K562 (cell line): ENCODE results near the gene LIN9. TPM values are rescaled to one million over a fixed set of nuclear protein-coding genes. Genes with fewer than 3 reads are reported as not detected.

Experiments used
- ATF4 ChIP-seq: fragments of 450-650 bp; formaldehyde crosslinking; IDR thresholded peaks from 2 replicates; pipeline ENCODE4 v1.4.0; 2022; ENCODE audit warnings: mild to moderate bottlenecking, moderate library complexity
- BRCA1 ChIP-seq, 2 experiments: fragments of 450-650 bp in 1 of 2; sonication (generic) in 1 of 2; formaldehyde crosslinking in 1 of 2; IDR thresholded peaks; 2 replicates each; pipeline versions ENCODE4 v1.5.0 to v1.6.1; 2017 to 2020; ENCODE audit warnings: mild to moderate bottlenecking in 1 of 2, missing genetic modification reagents in 1 of 2
- CHD2 ChIP-seq: IDR thresholded peaks from 2 replicates; pipeline ENCODE4 v1.6.1; 2011; ENCODE audit warnings: low read depth, low read length
- ERF ChIP-seq: fragments of 450-650 bp; formaldehyde crosslinking; IDR thresholded peaks from 2 replicates; pipeline ENCODE4 v1.4.0; 2020; ENCODE audit warnings: mild to moderate bottlenecking, mixed read lengths
- MYBL2 ChIP-seq, 2 experiments: fragments of 450-650 bp in 1 of 2; sonication (generic) in 1 of 2; formaldehyde crosslinking in 1 of 2; IDR thresholded peaks; 2 replicates each; pipeline versions ENCODE4 v1.6.1 to v1.8.1; 2017 to 2022; ENCODE audit warnings: borderline replicate concordance in 1 of 2, inconsistent platforms in 1 of 2, low read depth in 1 of 2, mild to moderate bottlenecking in 1 of 2, missing genetic modification reagents in 1 of 2, moderate library complexity in 1 of 2
- MYC ChIP-seq, 2 experiments: fragments of 250-450 bp in 1 of 2; sonication (Bioruptor Pico) in 1 of 2; IDR thresholded peaks; 2 replicates each; pipeline versions ENCODE4 v1.5.1 to v1.6.1; 2012 to 2021; ENCODE audit warnings: low read depth in 2 of 2, borderline replicate concordance in 1 of 2, improper control_type of control experiment in 1 of 2, low read length in 1 of 2, mild to moderate bottlenecking in 1 of 2, moderate library complexity in 1 of 2
- NCOA4 ChIP-seq: fragments of 450-650 bp; IDR thresholded peaks from 2 replicates; pipeline ENCODE4 v1.6.1; 2018; ENCODE audit warnings: mild to moderate bottlenecking; ENCODE audit not compliant: partially characterized antibody
- PHB ChIP-seq: fragments of 250-450 bp; sonication (Bioruptor Pico); IDR thresholded peaks from 2 replicates; pipeline ENCODE4 v1.5.0; 2021
- PHB2 ChIP-seq: fragments of 450-650 bp; IDR thresholded peaks from 2 replicates; pipeline ENCODE4 v1.6.1; 2017; ENCODE audit warnings: low read depth
- POLR2B ChIP-seq: fragments of 450-650 bp; IDR thresholded peaks from 2 replicates; pipeline ENCODE4 v1.6.1; 2018; ENCODE audit warnings: low read depth; ENCODE audit not compliant: partially characterized antibody
- PURB ChIP-seq: sonication (generic); formaldehyde crosslinking; IDR thresholded peaks from 2 replicates; pipeline ENCODE4 v1.9.0; 2021; ENCODE audit warnings: low read depth, mild to moderate bottlenecking, missing genetic modification reagents
- RFX5 ChIP-seq: IDR thresholded peaks from 2 replicates; pipeline ENCODE4 v1.6.1; 2011; ENCODE audit warnings: low read depth, mild to moderate bottlenecking, improper control_type of control experiment, low read length
- SETDB1 ChIP-seq: IDR thresholded peaks from one replicate; pipeline ENCODE4 v1.6.1; 2012; ENCODE audit warnings: low read length, control low read depth, inconsistent platforms
- SFPQ ChIP-seq: fragments of 200-400 bp; formaldehyde crosslinking; IDR thresholded peaks from 2 replicates; pipeline ENCODE4 v1.6.1; 2017; ENCODE audit warnings: mild to moderate bottlenecking, low read depth, low read length, moderate library complexity
- SNIP1 ChIP-seq: fragments of 450-650 bp; IDR thresholded peaks from 2 replicates; pipeline ENCODE4 v1.7.1; 2017; ENCODE audit warnings: low read depth, mild to moderate bottlenecking
- TBL1XR1 ChIP-seq, 2 experiments: IDR thresholded peaks; 2 replicates each; pipeline ENCODE4 v1.6.1; 2012; ENCODE audit warnings: improper control_type of control experiment in 2 of 2, low read length in 2 of 2, mild to moderate bottlenecking in 1 of 2
- U2AF2 ChIP-seq: fragments of 200-400 bp; formaldehyde crosslinking; optimal IDR thresholded peaks from 2 replicates; pipeline ENCODE3; 2017; ENCODE audit warnings: low read depth, mild to moderate bottlenecking, low read length
- YY1 ChIP-seq, 3 experiments: IDR thresholded peaks; 2 replicates each; pipeline ENCODE4 v1.6.1; 2011; ENCODE audit warnings: low read length in 2 of 3, mild to moderate bottlenecking in 2 of 3, moderate library complexity in 2 of 3, borderline replicate concordance in 1 of 3, control low read depth in 1 of 3, low read depth in 1 of 3; ENCODE audit not compliant: insufficient read depth in 3 of 3, insufficient replicate concordance in 2 of 3, control insufficient read depth in 1 of 3, insufficient read length in 1 of 3; ENCODE audit errors: extremely low read depth in 1 of 3
- ZBED1 ChIP-seq: IDR thresholded peaks from 2 replicates; pipeline ENCODE4 v1.6.1; 2014
- ZBTB33 ChIP-seq: sonication (generic); formaldehyde crosslinking; IDR thresholded peaks from 2 replicates; pipeline ENCODE4 v1.8.1; 2023; ENCODE audit warnings: mild to moderate bottlenecking, missing genetic modification reagents
- ZC3H8 ChIP-seq: fragments of 450-650 bp; IDR thresholded peaks from 2 replicates; pipeline ENCODE4 v1.6.1; 2017
- ZNF263 ChIP-seq: sonication (generic); formaldehyde crosslinking; IDR thresholded peaks from 2 replicates; pipeline ENCODE4 v1.8.0; 2022; ENCODE audit warnings: mild to moderate bottlenecking, missing genetic modification reagents, borderline replicate concordance
- polyA plus RNA-seq, 8 experiments: library from polyadenylated mRNA; depleted of rRNA in 4 of 8; stranded (reverse) in 5 of 8; unstranded in 3 of 8; fragments of >200 nt; fragmentation: Nextera tagmentation in 2 of 8; fragmentation: Illumina TruSeq in 1 of 8; extraction: Ambion mirVana in 2 of 8; extraction: Trizol in 1 of 8; gene quantifications; 2 replicates each; pipeline versions ENCODE4 v1.2.1 to v1.2.3, GENCODE V29; 2011 to 2014; ENCODE audit warnings: inconsistent platforms in 1 of 8, missing spikeins in 1 of 8
- total RNA-seq, 7 experiments: library from RNA; depleted of rRNA in 6 of 7; stranded (reverse); fragments of >200 nt in 6 of 7; fragmentation: Illumina TruSeq in 2 of 7; extraction: Trizol in 2 of 7; gene quantifications; 2 replicates each; pipeline versions ENCODE4 v1.2.1 to v1.2.3, GENCODE V29; 2011 to 2021; ENCODE audit warnings: low replicate concordance in 1 of 7

Gene LIN9
- total and polyA plus RNA-seq, 9 of the 15 experiments (the other 6 are each of a cell fraction or from before 2014, with no cell fraction given): 18.8 to 33.0 (median 25.5) TPM

GRCh38 chr1:226186124-226187018 lies 122.6 kb downstream of the LIN9 start, which contains the start of gene ACBD3 (continued):
- TF ChIP-seq ERF (CRISPR knock-in tag) (peak; percentile 86), RFX5 (no peak), ZBED1 (no peak), ZC3H8 (no peak), YY1 (IDR thresholded peaks at IDR 0.05; ENCODE audit: borderline replicate concordance in 1 of 3, control insufficient read depth in 1 of 3, extremely low read depth in 1 of 3, insufficient read depth in 3 of 3, insufficient read length in 1 of 3, insufficient replicate concordance in 2 of 3, low read depth in 1 of 3, low read length in 2 of 3) (peak; percentile 71 to 94 (median 90)), SNIP1 (no peak), ZBTB33 (CRISPR knock-in tag) (0 out of 2 replicates have a peak, but pooled peaks have one; percentile 20), POLR2B (peak; percentile 88), ZNF263 (CRISPR knock-in tag) (0 out of 2 replicates have a peak, but pooled peaks have one; percentile 2), U2AF2 (no peak), MYC (IDR thresholded peaks at IDR 0.05; ENCODE audit: low read depth, low read length) (peak; percentile 74), MYC (CRISPR knock-in tag; IDR thresholded peaks at IDR 0.05; ENCODE audit: borderline replicate concordance, low read depth) (no peak; the same call in 1 of the 2 replicates), PHB (CRISPR knock-in tag) (no peak; the same call in 1 of the 2 replicates), PURB (CRISPR knock-in tag) (no peak), SETDB1 (peak; percentile 83), PHB2 (no peak), NCOA4 (no peak), MYBL2 (IDR thresholded peaks at IDR 0.05; ENCODE audit: low read depth) (no peak), MYBL2 (CRISPR knock-in tag; IDR thresholded peaks at IDR 0.05; ENCODE audit: borderline replicate concordance) (no peak), CHD2 (0 out of 2 replicates have a peak, but pooled peaks have one; percentile 23), BRCA1 (IDR thresholded peaks at IDR 0.05) (no peak), BRCA1 (CRISPR knock-in tag; IDR thresholded peaks at IDR 0.05) (no peak), ATF4 (CRISPR knock-in tag) (0 out of 2 replicates have a peak, but pooled peaks have one; percentile 14), SFPQ (no peak), TBL1XR1 (IDR thresholded peaks at IDR 0.05; ENCODE audit: low read length in 2 of 2) (no peak)
